ENCODE data around the gene LOC128125822.

The LOC128125822 gene

GRCh38 chr6:63549076-63549475, 23.2 kb upstream of the LOC128125822 start:
- no peaks in the 10 kb centered on the region for H3K4me1 ChIP-seq (ENCODE audit: control insufficient read depth, insufficient read depth, low read length)
- BruUV-seq (replicated peaks), result no TSS peak
- CTCF ChIA-PET, result no interaction called here
- H3K36me3 ChIP-seq (ENCODE audit: control insufficient read depth, insufficient read depth, low read length), result no peaks in the 10 kb centered on the region
- POLR2A ChIA-PET, result no interaction called here
- intact Hi-C loops (cut with micrococcal nuclease; ENCODE audit: unreplicated experiment), result no loop called here
- DNase-seq (ENCODE audit: low read depth, low spot score) (no peak), ATAC-seq (no peak)
- in situ Hi-C loops (cut with HindIII; ENCODE audit: low pct_unique_long_range_greater_than_20kb, low sequenced_read_pairs), result no loop called here
- TF ChIP-seq REST (IDR thresholded peaks at IDR 0.05; ENCODE audit: insufficient read depth in 1 of 2, low read depth in 2 of 2, low read length in 1 of 2), result no peak
- TF ChIP-seq POLR2AphosphoS5 (IDR thresholded peaks at IDR 0.05; ENCODE audit: low read depth, low read length), result no peak
- TF ChIP-seq TCF7L2 (IDR thresholded peaks at IDR 0.05; ENCODE audit: low read depth, low read length), result no peak
- TF ChIP-seq, protein P1, sequence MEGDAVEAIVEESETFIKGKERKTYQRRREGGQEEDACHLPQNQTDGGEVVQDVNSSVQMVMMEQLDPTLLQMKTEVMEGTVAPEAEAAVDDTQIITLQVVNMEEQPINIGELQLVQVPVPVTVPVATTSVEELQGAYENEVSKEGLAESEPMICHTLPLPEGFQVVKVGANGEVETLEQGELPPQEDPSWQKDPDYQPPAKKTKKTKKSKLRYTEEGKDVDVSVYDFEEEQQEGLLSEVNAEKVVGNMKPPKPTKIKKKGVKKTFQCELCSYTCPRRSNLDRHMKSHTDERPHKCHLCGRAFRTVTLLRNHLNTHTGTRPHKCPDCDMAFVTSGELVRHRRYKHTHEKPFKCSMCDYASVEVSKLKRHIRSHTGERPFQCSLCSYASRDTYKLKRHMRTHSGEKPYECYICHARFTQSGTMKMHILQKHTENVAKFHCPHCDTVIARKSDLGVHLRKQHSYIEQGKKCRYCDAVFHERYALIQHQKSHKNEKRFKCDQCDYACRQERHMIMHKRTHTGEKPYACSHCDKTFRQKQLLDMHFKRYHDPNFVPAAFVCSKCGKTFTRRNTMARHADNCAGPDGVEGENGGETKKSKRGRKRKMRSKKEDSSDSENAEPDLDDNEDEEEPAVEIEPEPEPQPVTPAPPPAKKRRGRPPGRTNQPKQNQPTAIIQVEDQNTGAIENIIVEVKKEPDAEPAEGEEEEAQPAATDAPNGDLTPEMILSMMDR (IDR thresholded peaks at IDR 0.05), result no peak
- no peak for TF ChIP-seq SIN3A (IDR thresholded peaks at IDR 0.05; ENCODE audit: borderline replicate concordance, insufficient read depth, low read depth, low read length)
- H3K4me3 ChIP-seq (ENCODE audit: low read depth in 2 of 2, low read length in 2 of 2), result no peak overlapping the region
- H3K9me3 ChIP-seq (ENCODE audit: control insufficient read depth, insufficient read depth, low read depth, low read length), result no peaks in the 10 kb centered on the region
- peaks cover 2% of the 10 kb centered on the region; the same call in 1 of the 2 replicates for H3K27me3 ChIP-seq (ENCODE audit: control insufficient read depth, insufficient read depth, low read length)
- no peak overlapping the region for H3K27ac ChIP-seq (ENCODE audit: low read length)

DNA sequence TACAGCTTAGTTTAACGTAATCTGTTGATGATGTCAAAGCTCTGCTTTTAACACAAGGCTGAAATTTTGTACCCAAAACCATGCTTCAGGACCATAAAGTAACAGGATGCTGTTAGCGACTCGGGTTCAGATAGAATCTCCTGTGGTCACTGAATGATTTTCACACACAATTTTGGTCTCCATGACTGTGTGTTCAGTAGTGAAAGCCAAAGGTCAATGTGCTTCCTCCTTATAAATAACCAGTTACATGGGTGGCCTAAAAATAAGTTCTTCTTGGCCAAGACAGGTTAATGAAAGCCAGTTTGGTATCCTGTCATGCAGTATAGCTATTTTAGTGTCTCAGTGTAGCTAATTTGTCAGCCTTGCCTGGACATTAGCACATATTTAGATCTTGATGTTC, 19.1 kb upstream of the LOC128125822 start:
- H3K4me1 ChIP-seq (ENCODE audit: control insufficient read depth, insufficient read depth, low read length), result no peaks in the 10 kb centered on the region
- H3K36me3 ChIP-seq (ENCODE audit: control insufficient read depth, insufficient read depth, low read length), result no peaks in the 10 kb centered on the region
- in situ Hi-C loops (cut with HindIII; ENCODE audit: low pct_unique_long_range_greater_than_20kb, low sequenced_read_pairs), result no loop called here
- H3K27me3 ChIP-seq (ENCODE audit: control insufficient read depth, insufficient read depth, low read length), result no peaks in the 10 kb centered on the region
- H3K9me3 ChIP-seq (ENCODE audit: control insufficient read depth, insufficient read depth, low read depth, low read length), result no peaks in the 10 kb centered on the region
- POLR2A ChIA-PET, result no interaction called here
- BruUV-seq (replicated peaks), result no TSS peak
- no peak overlapping the region for H3K27ac ChIP-seq (ENCODE audit: low read length)
- no peak for DNase-seq (ENCODE audit: low read depth, low spot score)
- intact Hi-C loops (cut with micrococcal nuclease; ENCODE audit: unreplicated experiment), result no loop called here
- H3K4me3 ChIP-seq (ENCODE audit: low read depth in 2 of 2, low read length in 2 of 2), result no peak overlapping the region
- no peak for ATAC-seq
- CTCF ChIA-PET, result no interaction called here
- TF ChIP-seq POLR2AphosphoS5 (IDR thresholded peaks at IDR 0.05; ENCODE audit: low read depth, low read length) (no peak), REST (IDR thresholded peaks at IDR 0.05; ENCODE audit: insufficient read depth in 1 of 2, low read depth in 2 of 2, low read length in 1 of 2) (no peak), SIN3A (IDR thresholded peaks at IDR 0.05; ENCODE audit: borderline replicate concordance, insufficient read depth, low read depth, low read length) (no peak), TCF7L2 (IDR thresholded peaks at IDR 0.05; ENCODE audit: low read depth, low read length) (no peak)
- TF ChIP-seq, protein P1 (IDR thresholded peaks at IDR 0.05), result no peak
